HK-2 (cell line): ENCODE results near the gene CCL4L2.
"Not testable (repeated sequence)": the region's sequence is repeated elsewhere in the genome, so short reads cannot be mapped to it uniquely, and the experiment has no call there.

Experiments
- DNase-seq: peaks from one replicate; pipeline ENCODE4 v3.0.0-alpha.2; 2018; ENCODE audit not compliant: unreplicated experiment

The CCL4L2 gene

GRCh38 chr17:36210439-36211211 is at the start of gene CCL4L2:
CCL4L2 (plus strand) TSS chr17:36211063.
- not testable (repeated sequence) for DNase-seq

- DNase-seq = not testable (repeated sequence)
Measured at GRCh38 chr17:36168836-36169235, 42.0 kb upstream of the CCL4L2 start.

GRCh38 chr17:36176536-36176935 is 34.3 kb upstream of the CCL4L2 start, which contains the start of gene TBC1D3B:
TBC1D3B (minus strand) TSS chr17:36176636; CDS start chr17:36175050, 1,586 bp downstream.
- not testable (repeated sequence) for DNase-seq

GRCh38 chr17:36181446-36182175 is 29.3 kb upstream of the CCL4L2 start:
- DNase-seq = not testable (repeated sequence)

GRCh38 chr17:36182176-36183000 is 28.5 kb upstream of the CCL4L2 start:
- no peak for DNase-seq

- DNase-seq = peak; percentile 24
Measured at GRCh38 chr17:36183001-36183971, 27.6 kb upstream of the CCL4L2 start.

GRCh38 chr17:36184023-36184765 is 26.7 kb upstream of the CCL4L2 start:
- no peak for DNase-seq

GRCh38 chr17:36185416-36185815 is 25.4 kb upstream of the CCL4L2 start:
- DNase-seq = no peak

GRCh38 chr17:36186810-36187763 is 23.8 kb upstream of the CCL4L2 start:
- not testable (repeated sequence) for DNase-seq

- DNase-seq = not testable (repeated sequence)
Measured at GRCh38 chr17:36187943-36188665, 22.8 kb upstream of the CCL4L2 start.

- DNase-seq = no peak
Measured at GRCh38 chr17:36188891-36189306, 22.0 kb upstream of the CCL4L2 start.

- DNase-seq = not testable (repeated sequence)
Measured at GRCh38 chr17:36189993-36190392, 20.9 kb upstream of the CCL4L2 start.

- DNase-seq = not testable (repeated sequence)
Measured at GRCh38 chr17:36190549-36191330, 20.1 kb upstream of the CCL4L2 start.

GRCh38 chr17:36193216-36193775 is 17.6 kb upstream of the CCL4L2 start:
- no peak for DNase-seq

GRCh38 chr17:36194147-36194831 is 16.6 kb upstream of the CCL4L2 start:
- DNase-seq = not testable (repeated sequence)

- not testable (repeated sequence) for DNase-seq
Measured at GRCh38 chr17:36194832-36195433, 15.9 kb upstream of the CCL4L2 start.
